HepG2 (cell line): ENCODE data around the gene RBM18. TPM values are rescaled to one million over a fixed set of nuclear protein-coding genes. Genes with fewer than 3 reads are reported as not detected.
A peak's percentile ranks its signal among the peaks of the same experiment; 100 is the strongest.

Experiments
- BCL6 ChIP-seq: IDR thresholded peaks from 2 replicates; pipeline ENCODE4 v1.6.1; 2016; ENCODE audit warnings: missing genetic modification reagents, missing compliant biosample characterization
- HES4 ChIP-seq: sonication (generic); formaldehyde crosslinking; IDR thresholded peaks from 2 replicates; pipeline ENCODE4 v1.9.0; 2021; ENCODE audit warnings: mild to moderate bottlenecking, missing genetic modification reagents, borderline replicate concordance
- HNRNPL ChIP-seq: fragments of 200-400 bp; formaldehyde crosslinking; IDR thresholded peaks from 2 replicates; pipeline ENCODE4 v1.6.1; 2017; ENCODE audit warnings: mild to moderate bottlenecking, low read depth, low read length
- HOXA7 ChIP-seq: sonication (generic); formaldehyde crosslinking; IDR thresholded peaks from 2 replicates; pipeline ENCODE4 v1.8.1; 2022; ENCODE audit warnings: mild to moderate bottlenecking, missing genetic modification reagents, moderate library complexity
- MAZ ChIP-seq, 2 experiments: sonication (generic) in 1 of 2; formaldehyde crosslinking in 1 of 2; IDR thresholded peaks; 2 replicates each; pipeline versions ENCODE4 v1.5.0 to v1.6.1; 2012 to 2020; ENCODE audit warnings: low read depth in 2 of 2, mild to moderate bottlenecking in 2 of 2, borderline replicate concordance in 1 of 2, improper control_type of control experiment in 1 of 2, low read length in 1 of 2, missing genetic modification reagents in 1 of 2, moderate library complexity in 1 of 2
- SRF ChIP-seq: IDR thresholded peaks from 2 replicates; pipeline ENCODE4 v1.6.1; 2011; ENCODE audit warnings: mild to moderate bottlenecking, low read depth, low read length, moderate library complexity
- YEATS2 ChIP-seq: sonication (generic); formaldehyde crosslinking; IDR thresholded peaks from 2 replicates; pipeline ENCODE4 v1.4.0; 2020; ENCODE audit warnings: missing genetic modification reagents, borderline replicate concordance
- ZFP90 ChIP-seq: sonication (generic); formaldehyde crosslinking; IDR thresholded peaks from 2 replicates; pipeline ENCODE4 v1.8.0; 2022; ENCODE audit warnings: missing genetic modification reagents, mild to moderate bottlenecking, inconsistent platforms, borderline replicate concordance
- ZNF318 ChIP-seq: sonication (generic); formaldehyde crosslinking; IDR thresholded peaks from 2 replicates; pipeline ENCODE4 v1.4.0; 2020; ENCODE audit warnings: mild to moderate bottlenecking, missing genetic modification reagents
- ZNF451 ChIP-seq: sonication (generic); formaldehyde crosslinking; IDR thresholded peaks from 2 replicates; pipeline ENCODE4 v1.5.0; 2020; ENCODE audit warnings: mild to moderate bottlenecking, missing genetic modification reagents
- ZNF563 ChIP-seq: sonication (generic); formaldehyde crosslinking; IDR thresholded peaks from 2 replicates; pipeline ENCODE4 v1.8.0; 2022; ENCODE audit warnings: mild to moderate bottlenecking, moderate library complexity, missing genetic modification reagents
- ZNF644 ChIP-seq: IDR thresholded peaks from 2 replicates; pipeline ENCODE4 v1.6.1; 2016; ENCODE audit warnings: low read depth
- ZNF713 ChIP-seq: sonication (generic); formaldehyde crosslinking; IDR thresholded peaks from 2 replicates; pipeline ENCODE4 v1.4.0; 2020; ENCODE audit warnings: mild to moderate bottlenecking, missing genetic modification reagents
- ZNF761 ChIP-seq: sonication (generic); formaldehyde crosslinking; conservative IDR thresholded peaks from 2 replicates; pipeline ENCODE4 v1.4.0; 2020; ENCODE audit warnings: mild to moderate bottlenecking, missing genetic modification reagents
- polyA plus RNA-seq, 8 experiments: library from polyadenylated mRNA; depleted of rRNA in 3 of 8; stranded (reverse) in 7 of 8; unstranded in 1 of 8; fragments of >200 nt; fragmentation: Illumina TruSeq in 4 of 8; extraction: Trizol in 4 of 8; gene quantifications; 2 replicates each; pipeline versions ENCODE4 v1.2.1 to v1.2.3, GENCODE V29; 2011 to 2016; ENCODE audit warnings: low read depth in 4 of 8, missing spikeins in 1 of 8, mixed read lengths in 1 of 8; ENCODE audit not compliant: insufficient read depth in 1 of 8
- total RNA-seq, 5 experiments: library from RNA; depleted of rRNA; stranded (reverse); fragments of >200 nt; fragmentation: Illumina TruSeq; extraction: Trizol; gene quantifications; 2 replicates each; pipeline ENCODE4 v1.2.3, GENCODE V29; 2016; ENCODE audit warnings: low read depth in 1 of 5
- TF ChIP-seq, protein P1 (sequence below): IDR thresholded peaks from 2 replicates; pipeline ENCODE4 v1.6.1; 2016; ENCODE audit warnings: low read depth, borderline replicate concordance
- TF ChIP-seq, protein P2 (sequence below): sonication (generic); formaldehyde crosslinking; IDR thresholded peaks from 2 replicates; pipeline ENCODE4 v1.5.0; 2020; ENCODE audit warnings: missing genetic modification reagents
- TF ChIP-seq, protein P3 (sequence below): fragments of 450-650 bp; IDR thresholded peaks from 2 replicates; pipeline ENCODE4 v1.6.1; 2016

RBM18 gene
- total and polyA plus RNA-seq, 2 of the 13 experiments (the other 11 are each of a cell fraction or from before 2014, with no cell fraction given), result 12.6 to 16.6 TPM

GRCh38 chr9:122261469-122261881 is 3.2 kb downstream of the RBM18 start (continued):
- TF ChIP-seq MAZ (IDR thresholded peaks at IDR 0.05; ENCODE audit: borderline replicate concordance, low read depth, low read length) (no peak), MAZ (CRISPR knock-in tag; IDR thresholded peaks at IDR 0.05; ENCODE audit: low read depth) (no peak), ZNF563 (no peak), ZNF713 (CRISPR knock-in tag) (no peak), YEATS2 (no peak), BCL6 (0 out of 2 replicates have a peak, but pooled peaks have one; percentile 37), HES4 (no peak), ZNF318 (CRISPR knock-in tag) (no peak), ZNF761 (CRISPR knock-in tag) (no peak), HNRNPL (no peak), ZFP90 (CRISPR knock-in tag) (no peak), ZNF644 (CRISPR knock-in tag) (peak; percentile 56; the same call in 1 of the 2 replicates), HOXA7 (CRISPR knock-in tag) (no peak), ZNF451 (no peak), SRF (peak; percentile 96)
- TF ChIP-seq, protein P1, sequence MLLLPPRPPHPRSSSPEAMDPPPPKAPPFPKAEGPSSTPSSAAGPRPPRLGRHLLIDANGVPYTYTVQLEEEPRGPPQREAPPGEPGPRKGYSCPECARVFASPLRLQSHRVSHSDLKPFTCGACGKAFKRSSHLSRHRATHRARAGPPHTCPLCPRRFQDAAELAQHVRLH (CRISPR knock-in tag), result 0 out of 2 replicates have a peak, but pooled peaks have one; percentile 27
- TF ChIP-seq, protein P2, sequence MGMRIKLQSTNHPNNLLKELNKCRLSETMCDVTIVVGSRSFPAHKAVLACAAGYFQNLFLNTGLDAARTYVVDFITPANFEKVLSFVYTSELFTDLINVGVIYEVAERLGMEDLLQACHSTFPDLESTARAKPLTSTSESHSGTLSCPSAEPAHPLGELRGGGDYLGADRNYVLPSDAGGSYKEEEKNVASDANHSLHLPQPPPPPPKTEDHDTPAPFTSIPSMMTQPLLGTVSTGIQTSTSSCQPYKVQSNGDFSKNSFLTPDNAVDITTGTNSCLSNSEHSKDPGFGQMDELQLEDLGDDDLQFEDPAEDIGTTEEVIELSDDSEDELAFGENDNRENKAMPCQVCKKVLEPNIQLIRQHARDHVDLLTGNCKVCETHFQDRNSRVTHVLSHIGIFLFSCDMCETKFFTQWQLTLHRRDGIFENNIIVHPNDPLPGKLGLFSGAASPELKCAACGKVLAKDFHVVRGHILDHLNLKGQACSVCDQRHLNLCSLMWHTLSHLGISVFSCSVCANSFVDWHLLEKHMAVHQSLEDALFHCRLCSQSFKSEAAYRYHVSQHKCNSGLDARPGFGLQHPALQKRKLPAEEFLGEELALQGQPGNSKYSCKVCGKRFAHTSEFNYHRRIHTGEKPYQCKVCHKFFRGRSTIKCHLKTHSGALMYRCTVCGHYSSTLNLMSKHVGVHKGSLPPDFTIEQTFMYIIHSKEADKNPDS, result peak; percentile 91
- TF ChIP-seq, protein P3, sequence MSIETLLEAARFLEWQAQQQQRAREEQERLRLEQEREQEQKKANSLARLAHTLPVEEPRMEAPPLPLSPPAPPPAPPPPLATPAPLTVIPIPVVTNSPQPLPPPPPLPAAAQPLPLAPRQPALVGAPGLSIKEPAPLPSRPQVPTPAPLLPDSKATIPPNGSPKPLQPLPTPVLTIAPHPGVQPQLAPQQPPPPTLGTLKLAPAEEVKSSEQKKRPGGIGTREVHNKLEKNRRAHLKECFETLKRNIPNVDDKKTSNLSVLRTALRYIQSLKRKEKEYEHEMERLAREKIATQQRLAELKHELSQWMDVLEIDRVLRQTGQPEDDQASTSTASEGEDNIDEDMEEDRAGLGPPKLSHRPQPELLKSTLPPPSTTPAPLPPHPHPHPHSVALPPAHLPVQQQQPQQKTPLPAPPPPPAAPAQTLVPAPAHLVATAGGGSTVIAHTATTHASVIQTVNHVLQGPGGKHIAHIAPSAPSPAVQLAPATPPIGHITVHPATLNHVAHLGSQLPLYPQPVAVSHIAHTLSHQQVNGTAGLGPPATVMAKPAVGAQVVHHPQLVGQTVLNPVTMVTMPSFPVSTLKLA, result no peak
